ENCODE measurements around the gene ALDH3B1.

The ALDH3B1 gene

DNA sequence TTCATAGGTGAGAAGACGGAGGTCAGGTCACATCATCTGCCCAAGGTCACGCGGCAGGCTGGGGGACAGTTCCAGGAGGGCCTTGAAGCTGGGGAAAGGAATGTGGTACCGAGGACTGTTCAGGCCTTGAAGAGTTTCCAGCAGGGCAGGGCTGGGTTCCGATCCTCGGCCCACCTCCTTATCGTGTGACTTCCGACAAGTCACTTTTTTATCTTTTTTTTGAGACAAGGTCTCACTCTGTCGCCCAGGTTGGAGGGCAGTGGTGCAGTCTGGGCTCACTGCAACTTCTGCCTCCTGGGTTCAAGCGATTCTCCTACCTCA, 21.0 kb downstream of the ALDH3B1 start:
- DNase-seq (ENCODE audit: low spot score), result no peak

DNA sequence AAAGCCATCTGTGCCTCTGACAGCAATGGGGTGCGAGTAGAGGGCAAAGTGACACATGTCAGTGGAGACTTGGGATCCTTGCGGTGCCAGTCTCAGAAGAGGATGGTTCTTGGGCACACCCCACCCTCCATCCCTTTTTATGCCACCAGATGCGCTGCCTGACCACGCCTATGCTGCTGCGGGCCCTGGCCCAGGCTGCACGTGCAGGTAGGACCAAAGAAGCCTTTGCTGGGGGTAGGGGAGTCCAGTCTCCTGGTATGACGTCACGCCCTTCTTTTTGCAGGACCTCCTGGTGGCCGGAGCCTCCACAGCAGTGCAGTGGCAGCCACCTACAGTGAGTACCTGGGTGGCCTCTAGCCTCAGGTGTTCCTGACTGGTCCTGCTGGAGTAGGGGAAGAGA, 21.9 kb downstream of the ALDH3B1 start:
- no peak for DNase-seq (ENCODE audit: low spot score)

DNA sequence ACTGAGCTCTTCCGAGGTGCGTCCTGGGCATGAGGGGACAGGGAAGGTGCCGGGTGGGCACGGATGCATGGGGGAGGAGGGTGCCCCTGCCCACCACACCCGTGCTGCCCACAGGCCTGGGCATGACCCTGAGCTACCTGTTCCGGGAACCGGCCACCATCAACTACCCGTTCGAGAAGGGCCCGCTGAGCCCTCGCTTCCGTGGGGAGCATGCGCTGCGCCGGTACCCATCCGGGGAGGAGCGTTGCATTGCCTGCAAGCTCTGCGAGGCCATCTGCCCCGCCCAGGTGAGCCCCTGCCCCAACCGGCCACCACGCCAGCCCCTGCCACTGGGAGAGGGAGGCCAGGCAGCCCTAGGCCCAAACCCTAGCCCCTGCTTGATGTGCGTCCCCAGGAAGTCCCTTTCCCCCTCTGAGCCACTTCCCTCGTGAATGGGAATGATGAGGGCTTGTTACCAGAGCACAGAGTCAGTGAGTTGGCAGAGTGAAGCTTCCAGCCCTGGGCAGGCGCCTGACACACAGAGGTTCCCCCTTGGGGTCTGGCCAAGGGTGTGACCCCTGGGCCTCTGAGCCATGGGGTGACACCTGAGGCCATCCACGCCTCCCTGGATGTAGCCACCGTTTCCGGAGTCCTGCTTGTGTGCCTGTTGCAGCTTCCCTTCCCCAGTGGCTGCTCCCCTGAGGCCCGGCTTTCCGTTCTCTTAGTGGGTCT, 23.0 kb downstream of the ALDH3B1 start:
- no peak for DNase-seq (ENCODE audit: low spot score)

DNA sequence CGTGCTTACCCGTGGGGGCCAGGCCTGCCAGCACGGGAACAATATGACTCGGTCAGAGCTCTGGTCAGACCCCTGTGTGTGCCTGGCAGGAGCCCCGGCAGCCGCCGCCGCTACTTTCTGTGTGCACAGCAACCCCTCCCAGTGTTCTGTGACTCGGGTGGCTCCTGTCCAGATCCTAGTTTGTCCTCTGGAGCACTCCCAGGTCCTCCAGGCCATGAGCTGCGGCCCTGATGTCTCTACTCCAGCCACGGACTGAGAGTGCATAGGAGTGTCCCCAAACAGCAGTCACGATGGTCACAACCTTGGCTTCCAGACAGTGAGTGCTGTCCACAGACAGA, 23.6 kb downstream of the ALDH3B1 start:
- no peak for DNase-seq (ENCODE audit: low spot score)

DNA sequence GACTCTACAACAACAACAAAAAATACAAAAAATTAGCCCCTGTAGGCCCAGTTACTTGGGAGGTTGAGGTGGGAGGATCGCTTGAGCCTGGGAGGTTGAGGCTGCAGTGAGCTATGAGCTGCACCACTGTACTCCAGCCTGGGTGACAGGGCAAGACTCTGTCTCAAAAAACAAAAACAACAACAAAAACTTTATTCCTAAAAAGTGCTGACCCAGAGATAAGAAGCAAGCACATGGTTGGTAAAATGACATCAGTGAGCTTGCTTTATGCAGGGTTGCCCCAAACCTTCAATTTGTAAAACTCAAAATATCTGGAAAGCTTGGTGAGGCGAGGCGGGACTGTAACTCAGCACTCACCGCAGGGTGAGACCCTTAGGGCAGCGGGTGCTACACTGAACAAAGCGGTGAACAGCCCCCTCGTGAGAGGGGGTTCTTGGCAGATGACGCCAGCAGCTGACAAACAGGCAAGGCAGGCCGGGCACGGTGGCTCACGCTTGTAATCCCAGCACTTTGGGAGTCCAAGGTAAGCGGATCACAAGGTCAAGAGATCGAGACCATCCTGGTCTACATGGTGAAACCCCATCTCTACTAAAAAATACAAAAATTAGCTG, 25.2 kb downstream of the ALDH3B1 start:
- no peak for DNase-seq (ENCODE audit: low spot score)

DNA sequence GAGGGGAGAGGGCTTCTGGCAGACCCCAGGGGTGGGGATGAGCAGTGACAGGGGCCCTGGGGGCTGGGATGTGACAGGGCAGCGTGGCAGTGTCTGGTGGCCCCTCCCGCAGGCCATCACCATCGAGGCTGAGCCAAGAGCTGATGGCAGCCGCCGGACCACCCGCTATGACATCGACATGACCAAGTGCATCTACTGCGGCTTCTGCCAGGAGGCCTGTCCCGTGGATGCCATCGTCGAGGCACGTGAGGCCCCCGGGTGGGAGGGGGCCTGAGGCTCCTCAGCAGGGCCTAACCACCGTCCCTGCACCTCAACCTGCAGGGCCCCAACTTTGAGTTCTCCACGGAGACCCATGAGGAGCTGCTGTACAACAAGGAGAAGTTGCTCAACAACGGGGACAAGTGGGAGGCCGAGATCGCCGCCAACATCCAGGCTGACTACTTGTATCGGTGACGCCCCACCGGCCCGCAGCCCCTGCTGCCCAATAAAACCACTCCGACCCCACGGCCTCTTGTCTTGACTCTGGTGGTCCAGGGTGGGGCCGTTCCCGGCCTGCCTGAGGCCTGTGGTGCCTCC, 26.1 kb downstream of the ALDH3B1 start:
- no peak for DNase-seq (ENCODE audit: low spot score)

DNA sequence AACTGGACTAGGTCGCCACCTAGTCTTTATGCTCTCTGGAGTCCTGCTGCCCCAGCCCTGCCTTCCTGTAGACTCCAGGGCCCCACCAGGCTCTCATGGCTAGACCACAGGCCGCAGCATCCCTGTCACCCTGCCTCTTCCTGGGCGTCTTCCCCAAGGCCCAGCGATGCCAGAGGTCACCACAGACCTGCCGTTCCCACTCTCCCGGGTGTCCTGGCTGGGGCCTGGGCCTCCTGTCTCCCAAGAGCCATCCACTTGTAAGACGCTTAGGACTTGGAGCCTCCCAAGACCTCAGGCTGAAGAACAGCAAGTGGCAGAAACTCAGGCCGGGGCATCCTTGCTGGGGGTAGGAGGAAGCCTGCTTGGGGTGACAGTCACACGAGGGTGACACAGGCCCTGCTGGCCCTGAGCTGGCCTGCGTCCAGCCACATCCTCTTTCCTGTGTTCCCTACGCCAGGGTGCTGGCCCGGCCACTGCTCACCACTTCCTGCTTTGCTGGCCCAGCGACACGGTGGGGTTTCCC, 26.7 kb downstream of the ALDH3B1 start:
- no peak for DNase-seq (ENCODE audit: low spot score)

DNA sequence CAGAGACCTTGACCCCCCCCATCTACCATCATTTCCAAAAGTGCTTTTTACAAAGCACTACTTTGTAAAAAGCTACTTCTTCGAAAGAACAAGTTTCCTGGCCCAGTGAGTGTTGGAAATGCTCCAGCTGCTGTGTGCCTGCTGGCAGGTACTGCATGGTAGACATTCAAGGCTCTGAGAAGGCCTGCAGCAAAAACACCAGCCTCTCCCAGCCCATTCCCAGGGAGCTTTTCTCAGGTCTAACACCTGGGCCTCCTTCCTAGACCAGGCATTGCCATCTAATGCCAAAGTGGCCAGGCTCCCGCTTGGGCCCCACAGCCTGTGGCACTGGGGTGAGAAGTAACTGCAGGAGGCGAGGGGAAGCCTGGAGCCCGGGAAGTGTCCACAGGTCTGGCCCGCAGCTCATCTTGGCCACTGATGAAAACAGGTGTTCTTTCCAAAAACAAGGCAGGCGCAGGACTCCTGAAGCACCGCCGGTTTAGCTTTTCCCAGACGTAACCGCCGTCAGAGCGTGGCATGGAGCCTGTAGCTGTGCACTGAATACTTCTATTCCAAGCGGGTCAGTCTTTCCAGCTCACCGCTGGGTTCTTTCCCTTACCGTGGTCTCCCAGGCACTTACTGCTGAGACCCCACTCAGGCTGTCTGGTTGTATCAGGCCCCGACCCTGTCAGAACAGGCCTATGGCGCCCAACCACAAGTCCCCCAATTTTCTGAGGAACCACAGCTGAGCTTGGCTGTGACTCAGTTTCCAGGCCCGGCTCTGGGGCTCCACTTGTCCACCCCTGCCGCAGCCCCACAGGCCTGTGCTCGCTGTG, 27.5 kb downstream of the ALDH3B1 start:
- DNase-seq (ENCODE audit: low spot score), result no peak

DNA sequence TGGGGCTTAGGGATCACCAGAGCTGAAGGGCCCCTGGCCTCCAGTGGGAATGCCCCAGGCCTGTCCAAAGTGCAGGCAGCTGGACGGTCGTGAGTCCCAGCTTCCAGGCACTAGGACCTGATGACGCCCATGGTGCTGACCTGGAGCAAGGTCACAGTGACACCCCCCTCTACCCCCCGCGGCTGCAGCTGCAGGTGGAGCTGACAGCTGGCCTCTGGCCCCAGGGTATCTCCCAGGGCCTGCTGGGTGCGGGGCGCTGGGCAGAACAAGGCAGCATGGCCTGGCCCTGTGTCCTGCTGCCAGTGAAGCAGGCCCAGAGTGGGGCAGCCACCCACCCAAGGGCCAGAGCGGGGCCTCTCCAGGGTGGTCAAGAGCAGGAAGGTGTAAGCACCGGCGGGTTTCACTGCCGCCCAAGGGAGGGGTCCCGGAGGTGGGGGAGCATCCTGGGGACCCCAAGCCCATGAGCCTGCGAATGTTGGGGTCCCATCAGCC, 28.1 kb downstream of the ALDH3B1 start:
- no peak for DNase-seq (ENCODE audit: low spot score)

DNA sequence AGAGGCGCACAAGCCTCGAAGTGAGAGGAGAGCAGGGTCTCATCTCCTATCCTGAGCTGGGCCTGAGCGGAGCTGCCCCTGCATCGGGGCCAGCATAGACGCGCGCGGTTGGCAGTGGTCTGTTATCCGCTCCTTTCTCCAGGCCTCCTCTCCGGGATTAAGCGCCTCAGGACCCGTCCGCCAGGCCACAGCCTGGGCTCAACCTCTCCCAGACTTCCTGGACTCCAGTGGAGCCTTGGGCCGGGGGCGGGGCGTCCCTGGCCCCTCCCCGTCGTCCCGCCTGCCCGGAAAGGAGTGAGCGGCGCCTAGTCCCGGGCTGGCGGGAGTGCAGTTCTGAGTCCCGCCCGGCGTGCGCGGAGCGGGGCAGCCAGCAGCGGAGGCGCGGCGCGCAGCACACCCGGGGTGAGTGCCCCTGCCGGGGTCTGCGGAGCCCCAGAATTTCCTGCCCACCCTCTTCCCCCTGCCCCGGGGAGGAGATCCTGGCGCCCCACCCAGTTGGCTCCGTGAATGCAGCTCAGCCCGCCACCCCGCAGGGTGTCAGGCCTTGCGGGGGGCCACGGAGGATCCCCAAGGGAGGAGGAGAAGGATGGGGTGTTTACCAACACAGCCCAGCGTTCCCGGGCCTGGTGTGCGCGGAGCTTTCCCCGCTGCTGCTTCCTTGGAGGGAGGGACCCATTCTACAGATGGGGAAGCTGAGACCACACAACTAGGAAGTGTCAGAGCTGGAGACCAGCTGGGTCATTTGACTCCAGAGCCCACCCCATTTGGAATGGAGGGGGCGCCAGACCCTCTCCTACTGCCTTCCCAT, 28.8 kb downstream of the ALDH3B1 start, which contains the start of gene TCIRG1:
TSS of gene TCIRG1 (plus strand) at position 308 of the 808 bp plus-strand sequence. CDS start 2,247 bp downstream, outside the sequence.
- DNase-seq (ENCODE audit: low spot score), result no peak

DNA sequence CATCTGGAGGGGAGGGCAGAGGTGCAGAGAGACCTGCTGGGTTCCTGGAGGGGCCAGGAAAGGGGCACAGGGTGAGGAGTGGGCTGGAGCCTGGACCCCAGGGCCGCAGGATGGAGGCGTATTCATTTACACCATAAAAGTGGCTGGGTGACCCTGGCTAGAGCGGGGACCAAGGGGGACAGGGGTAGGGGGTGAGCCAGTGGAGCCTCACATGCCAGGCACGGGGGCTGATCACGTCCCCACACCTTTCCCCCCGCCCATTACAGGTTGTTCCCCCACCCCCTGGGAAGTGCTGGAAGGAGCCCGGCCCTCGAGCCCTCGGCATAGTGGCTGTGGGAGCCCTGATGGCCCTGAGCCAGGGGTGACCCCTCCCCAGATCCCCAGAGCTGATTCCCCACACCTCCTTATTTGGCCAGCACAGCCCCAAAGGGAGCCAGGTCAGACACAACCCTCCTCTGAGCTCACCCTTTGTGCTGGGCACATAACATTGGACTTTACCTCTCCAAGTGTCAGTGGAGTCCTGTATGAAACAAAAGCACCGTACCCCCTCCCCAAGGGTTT, 29.5 kb downstream of the ALDH3B1 start:
- no peak for DNase-seq (ENCODE audit: low spot score)

DNA sequence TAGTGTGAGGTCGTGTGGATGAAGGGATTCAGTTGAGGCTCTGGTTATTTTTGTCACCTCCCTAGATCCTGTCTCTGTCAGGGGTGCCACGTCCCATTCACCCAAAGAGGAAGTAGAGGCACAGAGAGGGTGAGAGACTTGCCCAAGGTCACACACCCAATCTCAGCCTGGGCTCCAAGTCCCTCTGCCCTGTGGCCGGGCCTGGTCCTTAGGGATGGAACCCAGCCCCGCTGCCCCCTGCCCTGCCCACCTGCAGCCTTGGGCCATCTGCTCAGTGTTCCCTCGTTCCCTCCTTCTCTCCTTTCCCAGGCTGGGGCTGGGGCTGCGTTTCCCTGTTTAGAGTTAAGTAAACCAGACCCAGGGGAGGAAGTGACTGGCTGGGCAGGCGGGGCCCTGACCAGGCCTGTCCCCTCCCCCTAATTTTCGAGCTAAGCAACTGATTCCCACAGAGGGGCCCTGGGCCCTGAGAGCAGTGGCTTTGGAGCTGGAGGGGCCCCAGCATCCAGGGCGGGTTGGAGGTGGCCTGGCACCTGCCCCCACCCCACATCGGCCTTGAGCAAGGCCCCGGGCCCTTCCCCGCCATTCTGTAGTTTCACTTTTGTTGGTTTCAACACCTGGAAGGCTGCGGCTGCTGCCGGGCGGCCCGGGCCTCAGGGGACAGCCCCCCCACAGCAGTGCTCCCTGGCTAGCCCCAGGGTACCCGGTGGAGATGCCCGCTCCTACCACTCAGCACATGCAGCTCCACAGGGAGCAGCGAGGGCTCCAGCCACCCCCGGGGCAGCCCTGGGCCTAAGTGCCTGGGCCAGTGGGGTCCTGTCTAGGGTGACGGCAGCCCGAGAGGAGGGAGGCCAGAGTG, 30.2 kb downstream of the ALDH3B1 start:
- peak; percentile 57 for DNase-seq (ENCODE audit: low spot score)

DNA sequence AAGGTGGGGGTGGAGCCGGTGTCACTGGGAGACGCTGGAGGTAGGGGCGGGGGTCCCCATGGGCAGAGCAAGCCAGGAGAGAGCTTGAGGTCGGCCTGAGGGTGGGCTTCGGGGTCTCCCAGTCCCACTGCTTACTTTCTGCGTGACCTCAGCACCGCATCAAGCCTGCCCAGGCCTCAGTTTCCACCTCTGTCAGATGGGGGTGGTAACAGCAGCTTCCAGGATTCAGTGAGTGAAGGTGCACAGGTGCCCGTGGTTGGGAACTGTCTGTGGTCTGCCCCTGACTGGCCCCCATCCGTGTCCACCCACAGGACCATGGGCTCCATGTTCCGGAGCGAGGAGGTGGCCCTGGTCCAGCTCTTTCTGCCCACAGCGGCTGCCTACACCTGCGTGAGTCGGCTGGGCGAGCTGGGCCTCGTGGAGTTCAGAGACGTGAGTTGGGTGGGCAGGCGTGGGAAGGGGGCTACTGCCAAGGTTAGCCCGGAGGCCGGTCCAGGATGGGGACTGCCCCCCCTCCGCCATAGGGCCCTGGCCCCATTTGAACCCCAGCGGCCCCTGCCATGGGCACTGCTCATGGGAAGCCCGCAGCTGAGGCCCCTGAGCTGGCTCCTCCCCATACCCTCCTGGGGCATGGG, 30.9 kb downstream of the ALDH3B1 start:
- DNase-seq (ENCODE audit: low spot score), result no peak

DNA sequence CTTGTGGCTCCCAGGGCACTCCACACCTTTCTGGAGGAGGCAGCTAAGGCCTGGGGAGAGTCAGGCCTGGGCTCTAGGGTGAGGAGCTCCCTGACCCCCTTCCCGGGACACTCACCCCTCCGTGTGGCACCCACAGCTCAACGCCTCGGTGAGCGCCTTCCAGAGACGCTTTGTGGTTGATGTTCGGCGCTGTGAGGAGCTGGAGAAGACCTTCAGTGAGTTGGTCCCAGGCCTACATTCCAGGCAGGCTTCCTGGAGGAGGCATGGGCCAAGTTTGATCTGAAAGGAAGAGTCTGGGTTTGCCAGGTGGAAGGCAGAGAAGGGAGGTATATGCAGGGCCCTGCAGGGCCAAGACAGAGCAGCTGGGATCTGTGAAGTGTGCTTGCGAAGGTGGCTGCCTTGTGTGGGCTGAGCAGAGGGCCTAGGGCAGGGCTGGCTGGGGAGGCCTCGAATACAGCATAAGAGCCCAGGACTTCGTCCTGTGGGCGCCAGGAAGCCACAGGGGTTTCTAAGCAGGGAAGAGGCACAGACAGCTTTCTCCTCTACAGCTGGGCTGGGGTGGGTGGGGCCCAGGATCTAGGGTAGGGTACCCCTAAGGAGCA, 31.6 kb downstream of the ALDH3B1 start:
- no peak for DNase-seq (ENCODE audit: low spot score)

DNA sequence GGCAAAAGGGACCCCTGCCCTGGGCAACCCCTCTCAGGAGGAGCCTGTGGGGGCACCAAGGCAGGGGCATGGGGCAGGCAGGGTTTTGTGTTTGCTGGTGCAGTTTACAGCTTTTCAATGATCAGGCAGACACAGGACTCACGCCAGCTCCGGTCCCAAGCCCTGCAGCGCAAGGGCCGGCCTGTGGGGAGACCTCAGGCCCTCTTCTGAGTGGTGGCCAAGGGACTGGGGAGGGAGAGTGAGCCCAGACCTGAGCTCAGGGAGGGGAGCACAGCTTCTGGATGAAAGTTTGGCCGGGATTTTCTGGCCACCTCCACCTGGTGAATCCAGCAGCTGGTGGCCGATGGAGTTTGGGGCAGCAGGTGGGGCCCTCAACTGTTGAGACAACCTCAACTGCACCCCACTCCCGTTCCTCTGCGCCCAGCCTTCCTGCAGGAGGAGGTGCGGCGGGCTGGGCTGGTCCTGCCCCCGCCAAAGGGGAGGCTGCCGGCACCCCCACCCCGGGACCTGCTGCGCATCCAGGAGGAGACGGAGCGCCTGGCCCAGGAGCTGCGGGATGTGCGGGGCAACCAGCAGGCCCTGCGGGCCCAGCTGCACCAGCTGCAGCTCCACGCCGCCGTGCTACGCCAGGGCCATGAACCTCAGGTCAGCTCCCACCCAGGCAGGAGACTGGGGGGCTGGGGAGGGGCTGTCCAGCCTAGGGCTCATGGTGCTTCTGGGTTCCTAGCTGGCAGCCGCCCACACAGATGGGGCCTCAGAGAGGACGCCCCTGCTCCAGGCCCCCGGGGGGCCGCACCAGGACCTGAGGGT, 32.3 kb downstream of the ALDH3B1 start:
- DNase-seq (ENCODE audit: low spot score), result peak; percentile 22

DNA sequence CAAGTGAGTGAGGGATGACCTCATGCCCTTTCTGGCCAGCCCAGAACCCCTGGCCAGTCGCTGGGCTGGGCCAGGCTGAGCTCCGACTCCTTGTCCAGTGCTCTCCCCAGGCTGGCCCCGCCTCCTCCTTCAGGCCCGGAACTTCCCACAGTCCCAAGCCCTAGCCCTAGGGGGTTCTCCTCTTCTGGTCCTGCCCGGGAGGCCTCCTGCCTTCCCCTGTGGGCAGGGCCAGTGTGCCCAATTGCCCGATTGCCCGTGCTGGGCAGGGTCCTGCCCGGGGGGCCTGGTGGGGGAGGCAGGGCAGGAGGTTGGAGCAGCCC, 32.9 kb downstream of the ALDH3B1 start:
- no peak for DNase-seq (ENCODE audit: low spot score)

DNA sequence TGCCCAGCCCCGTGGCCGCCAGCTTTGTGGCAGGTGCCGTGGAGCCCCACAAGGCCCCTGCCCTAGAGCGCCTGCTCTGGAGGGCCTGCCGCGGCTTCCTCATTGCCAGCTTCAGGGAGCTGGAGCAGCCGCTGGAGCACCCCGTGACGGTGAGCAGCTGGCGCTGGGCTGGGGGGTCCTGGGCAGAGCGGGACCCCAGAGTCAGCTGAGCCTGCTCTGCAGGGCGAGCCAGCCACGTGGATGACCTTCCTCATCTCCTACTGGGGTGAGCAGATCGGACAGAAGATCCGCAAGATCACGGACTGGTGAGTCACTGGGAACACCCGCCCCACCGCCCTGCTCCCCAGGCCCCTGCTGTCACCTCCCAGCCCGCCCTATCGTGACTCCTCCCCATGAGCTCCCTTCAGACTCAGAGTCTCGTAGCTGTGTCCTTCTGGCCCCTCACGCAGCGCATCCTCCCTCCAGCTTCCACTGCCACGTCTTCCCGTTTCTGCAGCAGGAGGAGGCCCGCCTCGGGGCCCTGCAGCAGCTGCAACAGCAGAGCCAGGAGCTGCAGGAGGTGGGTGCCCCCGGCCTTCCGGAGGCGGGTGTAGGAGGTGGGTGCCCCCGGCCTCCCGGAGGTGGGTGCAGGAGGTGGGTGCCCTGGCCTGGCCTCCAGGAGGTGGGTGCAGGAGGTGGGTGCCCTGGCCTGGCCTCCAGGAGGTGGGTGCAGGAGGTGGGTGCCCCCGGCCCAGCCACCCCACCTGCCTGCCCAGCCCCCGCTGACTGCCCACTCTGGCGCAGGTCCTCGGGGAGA, 33.4 kb downstream of the ALDH3B1 start:
- DNase-seq (ENCODE audit: low spot score), result no peak
